NT2/D1 (cell line): ENCODE results near the gene ABAT.

Source experiments
- DNase-seq: peaks from one replicate; pipeline ENCODE4 v3.0.0-alpha.2; 2011; ENCODE audit warnings: low read depth, low spot score
- H3K27me3 ChIP-seq: 2 replicates; pipeline ENCODE4 v1.6.0; 2011; ENCODE audit warnings: mild to moderate bottlenecking; ENCODE audit not compliant: insufficient read length, insufficient read depth
- H3K36me3 ChIP-seq: 2 replicates; pipeline ENCODE4 v1.6.1; 2011; ENCODE audit warnings: mild to moderate bottlenecking, low read length, mixed read lengths; ENCODE audit not compliant: insufficient read depth, insufficient read length
- H3K4me1 ChIP-seq: 2 replicates; pipeline ENCODE4 v1.5.1; 2011; ENCODE audit not compliant: insufficient read depth, insufficient read length
- H3K4me3 ChIP-seq: 2 replicates; pipeline ENCODE4 v1.5.1; 2011; ENCODE audit warnings: low read depth; ENCODE audit not compliant: insufficient read length
- H3K9ac ChIP-seq: 2 replicates; pipeline ENCODE4 v1.6.0; 2011; ENCODE audit warnings: low read depth; ENCODE audit not compliant: insufficient read length
- H3K9me3 ChIP-seq: 2 replicates; pipeline ENCODE4 v1.5.1; 2011; ENCODE audit warnings: mild to moderate bottlenecking, low read length; ENCODE audit not compliant: insufficient read depth
- SUZ12 ChIP-seq: IDR thresholded peaks from 2 replicates; pipeline ENCODE4 v1.6.1; 2011; ENCODE audit not compliant: insufficient read length, insufficient read depth; ENCODE audit errors: extremely low read depth
- YY1 ChIP-seq: IDR thresholded peaks from 2 replicates; pipeline ENCODE4 v1.6.1; 2011; ENCODE audit not compliant: insufficient read length, insufficient read depth
- ZNF274 ChIP-seq: IDR thresholded peaks from 2 replicates; pipeline ENCODE4 v1.6.1; 2011; ENCODE audit warnings: mild to moderate bottlenecking, low read depth, low read length

The ABAT gene

DNA sequence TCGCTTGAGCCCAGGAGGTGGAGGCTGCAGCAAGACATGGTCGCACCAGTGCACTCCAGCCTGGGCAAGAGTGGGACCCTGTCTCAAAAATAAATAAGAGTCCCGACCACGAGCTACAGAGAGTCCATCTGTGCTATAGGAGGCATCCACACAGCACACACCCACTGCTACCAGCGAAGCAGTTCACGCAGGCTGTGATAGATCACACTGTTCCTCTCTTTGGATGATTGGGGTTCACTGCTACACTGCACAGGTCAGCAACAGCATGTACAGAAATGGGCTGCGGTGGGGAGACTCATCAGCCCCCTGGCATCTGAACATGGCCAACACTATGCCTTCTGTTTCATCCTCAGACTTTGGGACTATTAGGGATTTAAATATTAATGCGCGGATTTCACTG, 157.0 kb downstream of the ABAT start:
- peak overlapping the region; percentile 13 for H3K4me3 ChIP-seq
- no peaks in the 10 kb centered on the region for H3K27me3 ChIP-seq
- TF ChIP-seq ZNF274 (no peak), SUZ12 (no peak), YY1 (no peak)
- no peak for DNase-seq
- no peaks in the 10 kb centered on the region for H3K9me3 ChIP-seq
- peaks cover 14% of the 10 kb centered on the region for H3K4me1 ChIP-seq
- H3K9ac ChIP-seq = peak overlapping the region; percentile 89
- H3K36me3 ChIP-seq = peaks cover 35% of the 10 kb centered on the region

GRCh38 chr16:8831871-8832716, 157.7 kb downstream of the ABAT start:
- TF ChIP-seq ZNF274 (no peak), SUZ12 (no peak), YY1 (no peak)
- no peak overlapping the region for H3K4me3 ChIP-seq

DNA sequence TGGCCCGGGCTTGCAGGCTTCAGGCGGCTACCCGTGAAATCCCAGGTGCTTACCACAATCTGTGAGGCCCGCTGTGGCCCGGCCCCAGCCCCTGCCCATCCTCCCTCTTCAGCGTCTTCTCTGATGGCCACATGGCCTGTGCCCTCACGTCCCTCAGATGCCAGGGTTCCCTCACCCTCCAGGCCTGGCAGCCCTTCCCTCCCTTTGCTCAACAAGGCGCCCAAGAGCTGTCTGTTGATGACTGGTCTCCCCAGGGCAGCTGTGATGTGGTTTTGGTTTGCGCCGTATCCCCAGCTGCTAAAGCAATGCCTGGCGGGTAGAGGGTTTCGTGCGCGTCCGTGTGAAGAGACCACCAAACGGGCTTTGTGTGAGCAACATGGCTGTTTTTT, 158.3 kb downstream of the ABAT start:
- peak overlapping the region; percentile 87 for H3K9ac ChIP-seq
- no peaks in the 10 kb centered on the region for H3K9me3 ChIP-seq
- H3K4me1 ChIP-seq = peaks cover 14% of the 10 kb centered on the region
- TF ChIP-seq ZNF274 (no peak), SUZ12 (no peak), YY1 (no peak)
- no peaks in the 10 kb centered on the region for H3K27me3 ChIP-seq
- no peak overlapping the region for H3K4me3 ChIP-seq
- DNase-seq = no peak
- H3K36me3 ChIP-seq = peaks cover 36% of the 10 kb centered on the region

More at GRCh38 chr16:8831871-8832716, 157.7 kb downstream of the ABAT start:
- Histone ChIP-seq H3K27me3 (no peaks in the 10 kb centered on the region), H3K4me1 (peaks cover 14% of the 10 kb centered on the region), H3K36me3 (peaks cover 33% of the 10 kb centered on the region), H3K9me3 (no peaks in the 10 kb centered on the region), H3K9ac (peak overlapping the region; percentile 89)
- DNase-seq = peak; percentile 98
